Keratinocyte (primary cell): ENCODE measurements around the gene CTIF. TPM values are rescaled to one million over a fixed set of nuclear protein-coding genes. Genes with fewer than 3 reads are reported as not detected.

Source experiments
- DNase-seq: peaks from one replicate; pipeline ENCODE4 v3.0.0-alpha.2; 2011; ENCODE audit warnings: low read depth, missing footprints, low spot score
- FAIRE-seq: peaks from 2 replicates; lab custom pipeline; 2011; peaks lifted over from hg19 to GRCh38; lab: Jason Lieb, UNC
- H2AFZ ChIP-seq: 2 replicates; pipeline ENCODE4 v1.6.0; 2012; ENCODE audit warnings: low read length, control low read depth, inconsistent platforms; ENCODE audit not compliant: control insufficient read depth
- H3K27ac ChIP-seq: 2 replicates; pipeline ENCODE4 v1.5.1; 2011; ENCODE audit warnings: low read length; ENCODE audit not compliant: control insufficient read depth, insufficient read depth
- H3K27me3 ChIP-seq: 3 replicates; pipeline ENCODE4 v1.6.0; 2011; ENCODE audit warnings: low read length; ENCODE audit not compliant: control insufficient read depth, insufficient read depth; ENCODE audit errors: extremely low read depth
- H3K36me3 ChIP-seq, 2 experiments: 2 replicates in 1 of 2; 3 replicates in 1 of 2; pipeline ENCODE4 v1.5.1; 2011; ENCODE audit warnings: low read length in 2 of 2, mild to moderate bottlenecking in 1 of 2; ENCODE audit not compliant: control insufficient read depth in 2 of 2, insufficient read depth in 2 of 2; ENCODE audit errors: extremely low read depth in 1 of 2
- H3K4me1 ChIP-seq: 3 replicates; pipeline ENCODE4 v1.5.1; 2011; ENCODE audit warnings: low read length; ENCODE audit not compliant: control insufficient read depth, insufficient read depth; ENCODE audit errors: extremely low read depth
- H3K4me2 ChIP-seq: 3 replicates; pipeline ENCODE4 v1.6.0; 2011; ENCODE audit warnings: low read depth, low read length; ENCODE audit not compliant: control insufficient read depth, insufficient read depth; ENCODE audit errors: extremely low read depth
- H3K4me3 ChIP-seq, 3 experiments: fragments of 200-600 bp in 1 of 3; sonication (generic) in 1 of 3; 2 replicates in 2 of 3; 3 replicates in 1 of 3; pipeline ENCODE4 v1.5.1; 2011 to 2016; ENCODE audit warnings: low read length in 3 of 3, mild to moderate bottlenecking in 3 of 3, control low read depth in 2 of 3, inconsistent platforms in 1 of 3, low read depth in 1 of 3, mixed read lengths in 1 of 3, mixed run types in 1 of 3, moderate library complexity in 1 of 3; ENCODE audit not compliant: control insufficient read depth in 2 of 3, insufficient read depth in 2 of 3; ENCODE audit errors: extremely low read depth in 1 of 3
- H3K79me2 ChIP-seq: 2 replicates; pipeline ENCODE4 v1.6.0; 2012; ENCODE audit warnings: low read length; ENCODE audit not compliant: control insufficient read depth, insufficient read depth
- H3K9ac ChIP-seq: 3 replicates; pipeline ENCODE4 v1.6.0; 2011; ENCODE audit warnings: low read length; ENCODE audit not compliant: control insufficient read depth, insufficient read depth; ENCODE audit errors: extremely low read depth
- H3K9me1 ChIP-seq: 3 replicates; pipeline ENCODE4 v1.6.0; 2011; ENCODE audit warnings: low read length; ENCODE audit not compliant: control insufficient read depth, insufficient read depth; ENCODE audit errors: extremely low read depth
- H3K9me3 ChIP-seq: 2 replicates; pipeline ENCODE4 v1.5.1; 2012; ENCODE audit warnings: low read depth, low read length; ENCODE audit not compliant: control insufficient read depth
- H4K20me1 ChIP-seq: 3 replicates; pipeline ENCODE4 v1.6.0; 2011; ENCODE audit warnings: low read length; ENCODE audit not compliant: control insufficient read depth, insufficient read depth; ENCODE audit errors: extremely low read depth
- EZH2 ChIP-seq: IDR thresholded peaks from one replicate; pipeline ENCODE4 v1.6.1; 2012; ENCODE audit warnings: inconsistent platforms, mild to moderate bottlenecking, low read length, moderate library complexity
- dilution Hi-C: fragments of 300-500 bp; cut with MboI; formaldehyde crosslinking; loops from one replicate; pipeline ENCODE4 v1.7.0; 2020; ENCODE audit warnings: low sequenced_read_pairs; ENCODE audit not compliant: extremely low pct_ligation_motif_present
- polyA plus RNA-seq, 5 experiments: library from polyadenylated mRNA; depleted of rRNA in 3 of 5; stranded (reverse) in 3 of 5; stranded (forward) in 1 of 5; unstranded in 1 of 5; fragments of >200 nt; gene quantifications; 1 replicate in 1 of 5; 2 replicates in 3 of 5; 3 replicates in 1 of 5; pipeline versions ENCODE4 v1.2.1 to v1.2.3, GENCODE V29; 2011 to 2012; ENCODE audit warnings: missing spikeins in 2 of 5, low read depth in 1 of 5, low replicate concordance in 1 of 5
- TF ChIP-seq, protein P1 (sequence below), 3 experiments: IDR thresholded peaks in 1 of 3; conservative IDR thresholded peaks in 1 of 3; optimal IDR thresholded peaks in 1 of 3; 2 replicates in 2 of 3; 3 replicates in 1 of 3; pipeline versions ENCODE3 to v1.5.1; 2011; ENCODE audit warnings: low read length in 3 of 3, mild to moderate bottlenecking in 3 of 3, moderate library complexity in 2 of 3, control low read depth in 1 of 3, inconsistent platforms in 1 of 3; ENCODE audit not compliant: insufficient read depth in 2 of 3; ENCODE audit errors: extremely low read depth in 1 of 3

CTIF gene
- polyA plus RNA-seq, 1 donor (not counting 4 experiments of a cell fraction or from before 2014, with no cell fraction given): 15.0 TPM

DNA sequence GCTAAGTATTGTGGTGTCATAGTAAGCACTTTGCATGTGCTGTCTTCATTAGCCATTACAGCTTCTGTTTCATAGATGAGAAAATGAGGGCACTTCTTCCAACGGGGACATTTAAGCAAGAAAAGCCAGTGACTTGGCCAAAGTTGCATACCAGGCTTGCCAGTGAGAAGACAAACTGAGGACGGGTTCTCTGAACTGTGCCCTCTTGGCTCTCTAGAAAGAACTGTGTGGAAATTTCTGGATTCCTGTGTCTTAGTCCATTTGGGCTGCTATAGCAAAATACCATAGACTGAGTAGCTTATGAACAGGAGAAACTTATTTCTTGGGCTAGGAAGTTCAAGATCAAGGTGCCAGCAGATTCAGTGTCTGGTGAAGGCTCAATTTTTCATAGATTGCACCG is 13.3 kb downstream of the CTIF start:
- no peaks in the 10 kb centered on the region for H4K20me1 ChIP-seq

DNA sequence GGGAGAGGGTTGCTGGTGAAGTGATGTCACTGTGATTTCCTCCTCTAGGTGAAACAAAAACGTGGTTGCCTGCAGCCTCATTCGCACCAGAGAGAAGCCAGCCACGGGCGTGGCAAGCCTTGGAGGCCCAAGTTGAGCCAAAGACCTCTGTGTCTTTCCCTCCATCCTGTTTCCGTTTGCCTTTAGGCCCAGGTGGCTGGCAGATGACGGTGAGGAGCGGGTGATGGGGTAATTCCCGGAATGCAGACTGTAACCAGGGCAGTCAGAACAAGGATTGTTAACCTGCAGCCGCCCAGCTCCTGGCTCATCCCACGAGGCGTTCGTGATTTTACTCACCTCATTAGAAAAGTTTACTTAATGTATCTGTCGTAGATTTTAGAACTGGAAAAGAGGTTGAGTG is 14.4 kb downstream of the CTIF start:
- TF ChIP-seq EZH2: no peak
- TF ChIP-seq, protein P1, sequence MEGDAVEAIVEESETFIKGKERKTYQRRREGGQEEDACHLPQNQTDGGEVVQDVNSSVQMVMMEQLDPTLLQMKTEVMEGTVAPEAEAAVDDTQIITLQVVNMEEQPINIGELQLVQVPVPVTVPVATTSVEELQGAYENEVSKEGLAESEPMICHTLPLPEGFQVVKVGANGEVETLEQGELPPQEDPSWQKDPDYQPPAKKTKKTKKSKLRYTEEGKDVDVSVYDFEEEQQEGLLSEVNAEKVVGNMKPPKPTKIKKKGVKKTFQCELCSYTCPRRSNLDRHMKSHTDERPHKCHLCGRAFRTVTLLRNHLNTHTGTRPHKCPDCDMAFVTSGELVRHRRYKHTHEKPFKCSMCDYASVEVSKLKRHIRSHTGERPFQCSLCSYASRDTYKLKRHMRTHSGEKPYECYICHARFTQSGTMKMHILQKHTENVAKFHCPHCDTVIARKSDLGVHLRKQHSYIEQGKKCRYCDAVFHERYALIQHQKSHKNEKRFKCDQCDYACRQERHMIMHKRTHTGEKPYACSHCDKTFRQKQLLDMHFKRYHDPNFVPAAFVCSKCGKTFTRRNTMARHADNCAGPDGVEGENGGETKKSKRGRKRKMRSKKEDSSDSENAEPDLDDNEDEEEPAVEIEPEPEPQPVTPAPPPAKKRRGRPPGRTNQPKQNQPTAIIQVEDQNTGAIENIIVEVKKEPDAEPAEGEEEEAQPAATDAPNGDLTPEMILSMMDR (optimal IDR thresholded peaks at IDR 0.05 in 1 of 3, IDR thresholded peaks at IDR 0.05 in 1 of 3, conservative IDR thresholded peaks at IDR 0.05 in 1 of 3; ENCODE audit: extremely low read depth in 1 of 3, insufficient read depth in 2 of 3, low read length in 3 of 3): no peak
- Histone ChIP-seq H3K9me1 (no peaks in the 10 kb centered on the region), H3K79me2 (peaks cover 54% of the 10 kb centered on the region), H3K27me3 (no peaks in the 10 kb centered on the region), H3K4me1 (peaks cover 29% of the 10 kb centered on the region), H3K9me3 (no peaks in the 10 kb centered on the region), H3K27ac (peak overlapping the region; percentile 80), H3K4me3 (peak overlapping the region in 1 of 3 experiments; percentile 6), H3K9ac (peak overlapping the region; percentile 46), H2AFZ (no peak overlapping the region), H4K20me1 (no peaks in the 10 kb centered on the region), H3K4me2 (peak overlapping the region; percentile 7), H3K36me3 (peaks cover 5 to 8% of the 10 kb centered on the region in 2 experiments)
- FAIRE-seq (peak; percentile 94), DNase-seq (no peak)
- dilution Hi-C loops: no loop called here

More for the DNA sequence above, 13.3 kb downstream of the CTIF start:
- H3K27ac ChIP-seq: peak overlapping the region; percentile 80
- H2AFZ ChIP-seq: no peak overlapping the region
- H3K79me2 ChIP-seq: peaks cover 53% of the 10 kb centered on the region
- FAIRE-seq (no peak), DNase-seq (no peak)
- dilution Hi-C loops: no loop called here
- H3K36me3 ChIP-seq: peaks cover 2 to 8% of the 10 kb centered on the region in 2 experiments
- no peak overlapping the region for H3K4me2 ChIP-seq
- H3K9me1 ChIP-seq: no peaks in the 10 kb centered on the region
- peaks cover 40% of the 10 kb centered on the region for H3K4me1 ChIP-seq
- H3K9me3 ChIP-seq: no peaks in the 10 kb centered on the region
- H3K9ac ChIP-seq: no peak overlapping the region
- no peaks in the 10 kb centered on the region for H3K27me3 ChIP-seq
- TF ChIP-seq, protein P1 (optimal IDR thresholded peaks at IDR 0.05 in 1 of 3, IDR thresholded peaks at IDR 0.05 in 1 of 3, conservative IDR thresholded peaks at IDR 0.05 in 1 of 3; ENCODE audit: extremely low read depth in 1 of 3, insufficient read depth in 2 of 3, low read length in 3 of 3): no peak
- no peak for TF ChIP-seq EZH2
- H3K4me3 ChIP-seq: no peak overlapping the region
